CD4-positive, alpha-beta T cell (primary cell): ENCODE measurements around the gene KCMF1. TPM values are rescaled to one million over a fixed set of nuclear protein-coding genes. Genes with fewer than 3 reads are reported as not detected.

Experiments used
- ATAC-seq: fragments of 200-7000 bp; cut with Tn5 transposase; one replicate; pipeline ENCODE4 v1.10.0; 2022; ENCODE audit warnings: mild to moderate bottlenecking; ENCODE audit not compliant: poor library complexity
- CTCF ChIA-PET: fragments of 350-600 bp; sonication (Branson Sonifier 250); formaldehyde crosslinking; loops from one replicate; lab custom pipeline; 2021; ENCODE audit warnings: antibody characterized with exemption, inconsistent platforms; lab: Charles Lee
- POLR2A ChIA-PET: fragments of 350-600 bp; sonication (Branson Sonifier 250); formaldehyde crosslinking; loops from one replicate; lab custom pipeline; 2021; ENCODE audit warnings: antibody characterized with exemption, inconsistent platforms; lab: Charles Lee
- DNase-seq, 14 experiments: peaks; one replicate each; pipeline ENCODE4 v3.0.0-alpha.2; 2013 to 2020; ENCODE audit warnings: mixed read lengths in 2 of 14
- H3K27ac ChIP-seq, 2 donors: one replicate each; pipeline versions ENCODE4 v1.5.1 to v1.7.0; 2013; ENCODE audit warnings: low read length in 2 of 2, low read depth in 1 of 2, mild to moderate bottlenecking in 1 of 2
- H3K27me3 ChIP-seq, 2 experiments: 1 replicate in 1 of 2; 2 replicates in 1 of 2; pipeline versions ENCODE4 v1.6.1 to v1.7.0; 2013; ENCODE audit warnings: low read length in 2 of 2, control low read depth in 1 of 2, mild to moderate bottlenecking in 1 of 2, moderate library complexity in 1 of 2; ENCODE audit not compliant: insufficient read depth in 2 of 2, control insufficient read depth in 1 of 2
- H3K36me3 ChIP-seq: one replicate; pipeline ENCODE4 v1.6.1; 2013; ENCODE audit warnings: low read length, control low read depth; ENCODE audit not compliant: insufficient read depth
- H3K4me1 ChIP-seq: one replicate; pipeline ENCODE4 v1.6.1; 2013; ENCODE audit warnings: low read length, control low read depth; ENCODE audit not compliant: insufficient read depth
- H3K4me3 ChIP-seq: one replicate; pipeline ENCODE4 v1.5.1; 2013; ENCODE audit warnings: mild to moderate bottlenecking, low read length, moderate library complexity
- H3K9me3 ChIP-seq, 2 experiments: 1 replicate in 1 of 2; 2 replicates in 1 of 2; pipeline versions ENCODE4 v1.6.1 to v1.7.0; 2013; ENCODE audit warnings: low read length in 2 of 2, mild to moderate bottlenecking in 2 of 2, control low read depth in 1 of 2, moderate library complexity in 1 of 2; ENCODE audit not compliant: control insufficient read depth in 1 of 2, insufficient read depth in 1 of 2
- H3K27ac Mint-ChIP-seq: one replicate; pipeline ENCODE4 v1.8.0; 2020; ENCODE audit warnings: mixed read lengths
- H3K27me3 Mint-ChIP-seq: one replicate; pipeline ENCODE4 v1.8.0; 2021; ENCODE audit warnings: mixed read lengths
- H3K36me3 Mint-ChIP-seq: one replicate; pipeline ENCODE4 v1.8.0; 2021; ENCODE audit warnings: low read depth, mixed read lengths
- H3K4me1 Mint-ChIP-seq: one replicate; pipeline ENCODE4 v1.8.0; 2021; ENCODE audit warnings: low read depth, mixed read lengths
- H3K4me3 Mint-ChIP-seq: one replicate; pipeline ENCODE4 v1.8.0; 2020; ENCODE audit warnings: mild to moderate bottlenecking, mixed read lengths
- H3K9me3 Mint-ChIP-seq: one replicate; pipeline ENCODE4 v1.8.0; 2020; ENCODE audit warnings: mixed read lengths
- intact Hi-C, 2 experiments: fragments of 100-400 bp; cut with DNase I in 1 of 2; cut with micrococcal nuclease in 1 of 2; formaldehyde crosslinking; loops; one replicate each; pipeline versions ENCODE4 v1.15.1 to v1.9.0; 2023 to 2025; cut with DNase I, micrococcal nuclease
- total RNA-seq, 174 experiments: library from RNA in 2 of 174; stranded (reverse) in 2 of 174; gene quantifications; one replicate each; pipeline ENCODE4 v1.2.3 and lab custom pipeline; 2021 to 2026
- TF ChIP-seq, protein P1 (sequence below): fragments of 200-600 bp; IDR thresholded peaks from one replicate; pipeline ENCODE4 v1.8.0; 2022; ENCODE audit warnings: antibody characterized with exemption, mild to moderate bottlenecking

KCMF1 gene
- total RNA-seq, 2 experiments from 2014 or later = 72.4 to 78.0 TPM

DNA sequence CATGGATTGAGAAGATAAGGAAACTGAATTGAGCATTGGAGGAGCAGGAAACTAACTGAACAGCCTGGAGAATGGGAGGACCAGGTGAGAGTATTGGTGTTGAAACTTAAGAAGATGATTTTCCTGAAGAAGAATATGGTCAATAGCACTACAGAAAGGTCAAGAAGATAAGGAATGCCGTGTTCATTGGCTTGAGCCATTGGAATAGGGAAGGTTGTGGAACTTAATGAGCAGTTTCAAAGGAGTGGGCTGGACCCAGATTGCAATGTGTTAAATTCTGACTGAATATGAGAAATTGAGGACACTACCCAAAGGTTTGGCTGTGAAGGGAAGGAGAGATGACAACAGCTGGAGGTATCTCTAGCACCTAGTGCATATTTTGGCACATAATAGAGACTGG is 19.0 kb downstream of the KCMF1 start:
- intact Hi-C loops = no loop called here

GRCh38 chr2:84991404-84992160 is 20.6 kb downstream of the KCMF1 start:
- TF ChIP-seq, protein P1, sequence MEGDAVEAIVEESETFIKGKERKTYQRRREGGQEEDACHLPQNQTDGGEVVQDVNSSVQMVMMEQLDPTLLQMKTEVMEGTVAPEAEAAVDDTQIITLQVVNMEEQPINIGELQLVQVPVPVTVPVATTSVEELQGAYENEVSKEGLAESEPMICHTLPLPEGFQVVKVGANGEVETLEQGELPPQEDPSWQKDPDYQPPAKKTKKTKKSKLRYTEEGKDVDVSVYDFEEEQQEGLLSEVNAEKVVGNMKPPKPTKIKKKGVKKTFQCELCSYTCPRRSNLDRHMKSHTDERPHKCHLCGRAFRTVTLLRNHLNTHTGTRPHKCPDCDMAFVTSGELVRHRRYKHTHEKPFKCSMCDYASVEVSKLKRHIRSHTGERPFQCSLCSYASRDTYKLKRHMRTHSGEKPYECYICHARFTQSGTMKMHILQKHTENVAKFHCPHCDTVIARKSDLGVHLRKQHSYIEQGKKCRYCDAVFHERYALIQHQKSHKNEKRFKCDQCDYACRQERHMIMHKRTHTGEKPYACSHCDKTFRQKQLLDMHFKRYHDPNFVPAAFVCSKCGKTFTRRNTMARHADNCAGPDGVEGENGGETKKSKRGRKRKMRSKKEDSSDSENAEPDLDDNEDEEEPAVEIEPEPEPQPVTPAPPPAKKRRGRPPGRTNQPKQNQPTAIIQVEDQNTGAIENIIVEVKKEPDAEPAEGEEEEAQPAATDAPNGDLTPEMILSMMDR = no peak
- Mint-ChIP-seq H3K27me3 (no peaks in the 10 kb centered on the region), H3K9me3 (no peaks in the 10 kb centered on the region), H3K36me3 (peaks cover 17% of the 10 kb centered on the region), H3K4me3 (no peak overlapping the region), H3K4me1 (peaks cover 26% of the 10 kb centered on the region), H3K27ac (no peak overlapping the region)
- DNase-seq (no peak), ATAC-seq (no peak)
- ChIA-PET CTCF (no interaction called here), POLR2A (no interaction called here)
- no peak overlapping the region for H3K27ac ChIP-seq
- intact Hi-C loops = no loop called here
- H3K4me1 ChIP-seq = peaks cover 43% of the 10 kb centered on the region
- H3K27me3 ChIP-seq = no peaks in the 10 kb centered on the region
- H3K4me3 ChIP-seq = no peak overlapping the region
- H3K9me3 ChIP-seq = no peaks in the 10 kb centered on the region
- H3K36me3 ChIP-seq = no peaks in the 10 kb centered on the region

More for the DNA sequence above, 19.0 kb downstream of the KCMF1 start:
- Mint-ChIP-seq H3K4me1 (peaks cover 23% of the 10 kb centered on the region), H3K27ac (no peak overlapping the region), H3K9me3 (no peaks in the 10 kb centered on the region), H3K27me3 (no peaks in the 10 kb centered on the region), H3K4me3 (no peak overlapping the region), H3K36me3 (peaks cover 12% of the 10 kb centered on the region)
- ChIA-PET CTCF (interaction anchor here (1.1 kb wide), 1 partner anchor 20 kb away, joined by 4 read pairs; no protein-coding TSS in a partner anchor), POLR2A (no interaction called here)
- ATAC-seq (no peak), DNase-seq (no peak)
- no peak overlapping the region for H3K27ac ChIP-seq
- TF ChIP-seq, protein P1 = no peak
- H3K4me1 ChIP-seq = peaks cover 55% of the 10 kb centered on the region
- no peaks in the 10 kb centered on the region for H3K27me3 ChIP-seq
- H3K4me3 ChIP-seq = no peak overlapping the region
- no peaks in the 10 kb centered on the region for H3K9me3 ChIP-seq
- no peaks in the 10 kb centered on the region for H3K36me3 ChIP-seq

GRCh38 chr2:84995826-84996225 is 24.9 kb downstream of the KCMF1 start:
- Mint-ChIP-seq H3K36me3 (peaks cover 21% of the 10 kb centered on the region), H3K9me3 (no peaks in the 10 kb centered on the region), H3K27ac (peak overlapping the region; percentile 66), H3K4me3 (peak overlapping the region; percentile 30), H3K4me1 (peaks cover 48% of the 10 kb centered on the region), H3K27me3 (no peaks in the 10 kb centered on the region)
- no peak for DNase-seq
- intact Hi-C loops = no loop called here
- ATAC-seq = no peak
- ChIA-PET POLR2A (interaction anchor here (0.6 kb wide), 2 partner anchors 49 to 313 kb away, joined by 3 read pairs; no protein-coding TSS in a partner anchor), CTCF (interaction anchor here (1.5 to 1.6 kb wide), 2 partner anchors 19 to 70 kb away, joined by 3 to 5 read pairs; no protein-coding TSS in a partner anchor)
- Histone ChIP-seq H3K4me3 (no peak overlapping the region), H3K4me1 (peaks cover 27% of the 10 kb centered on the region), H3K27me3 (no peaks in the 10 kb centered on the region), H3K27ac (no peak overlapping the region), H3K36me3 (no peaks in the 10 kb centered on the region), H3K9me3 (no peaks in the 10 kb centered on the region)
- TF ChIP-seq, protein P1 = no peak
